Keratinocyte (primary cell): ENCODE measurements around the gene CNIH1. TPM values are rescaled to one million over a fixed set of nuclear protein-coding genes. Genes with fewer than 3 reads are reported as not detected.

Source experiments
- DNase-seq: peaks from one replicate; pipeline ENCODE4 v3.0.0-alpha.2; 2011; ENCODE audit warnings: low read depth, missing footprints, low spot score
- FAIRE-seq: peaks from 2 replicates; lab custom pipeline; 2011; peaks lifted over from hg19 to GRCh38; lab: Jason Lieb, UNC
- H2AFZ ChIP-seq: 2 replicates; pipeline ENCODE4 v1.6.0; 2012; ENCODE audit warnings: low read length, control low read depth, inconsistent platforms; ENCODE audit not compliant: control insufficient read depth
- H3K27ac ChIP-seq: 2 replicates; pipeline ENCODE4 v1.5.1; 2011; ENCODE audit warnings: low read length; ENCODE audit not compliant: control insufficient read depth, insufficient read depth
- H3K27me3 ChIP-seq: 3 replicates; pipeline ENCODE4 v1.6.0; 2011; ENCODE audit warnings: low read length; ENCODE audit not compliant: control insufficient read depth, insufficient read depth; ENCODE audit errors: extremely low read depth
- H3K36me3 ChIP-seq, 2 experiments: 2 replicates in 1 of 2; 3 replicates in 1 of 2; pipeline ENCODE4 v1.5.1; 2011; ENCODE audit warnings: low read length in 2 of 2, mild to moderate bottlenecking in 1 of 2; ENCODE audit not compliant: control insufficient read depth in 2 of 2, insufficient read depth in 2 of 2; ENCODE audit errors: extremely low read depth in 1 of 2
- H3K4me1 ChIP-seq: 3 replicates; pipeline ENCODE4 v1.5.1; 2011; ENCODE audit warnings: low read length; ENCODE audit not compliant: control insufficient read depth, insufficient read depth; ENCODE audit errors: extremely low read depth
- H3K4me2 ChIP-seq: 3 replicates; pipeline ENCODE4 v1.6.0; 2011; ENCODE audit warnings: low read depth, low read length; ENCODE audit not compliant: control insufficient read depth, insufficient read depth; ENCODE audit errors: extremely low read depth
- H3K4me3 ChIP-seq, 3 experiments: fragments of 200-600 bp in 1 of 3; sonication (generic) in 1 of 3; 2 replicates in 2 of 3; 3 replicates in 1 of 3; pipeline ENCODE4 v1.5.1; 2011 to 2016; ENCODE audit warnings: low read length in 3 of 3, mild to moderate bottlenecking in 3 of 3, control low read depth in 2 of 3, inconsistent platforms in 1 of 3, low read depth in 1 of 3, mixed read lengths in 1 of 3, mixed run types in 1 of 3, moderate library complexity in 1 of 3; ENCODE audit not compliant: control insufficient read depth in 2 of 3, insufficient read depth in 2 of 3; ENCODE audit errors: extremely low read depth in 1 of 3
- H3K79me2 ChIP-seq: 2 replicates; pipeline ENCODE4 v1.6.0; 2012; ENCODE audit warnings: low read length; ENCODE audit not compliant: control insufficient read depth, insufficient read depth
- H3K9ac ChIP-seq: 3 replicates; pipeline ENCODE4 v1.6.0; 2011; ENCODE audit warnings: low read length; ENCODE audit not compliant: control insufficient read depth, insufficient read depth; ENCODE audit errors: extremely low read depth
- H3K9me1 ChIP-seq: 3 replicates; pipeline ENCODE4 v1.6.0; 2011; ENCODE audit warnings: low read length; ENCODE audit not compliant: control insufficient read depth, insufficient read depth; ENCODE audit errors: extremely low read depth
- H3K9me3 ChIP-seq: 2 replicates; pipeline ENCODE4 v1.5.1; 2012; ENCODE audit warnings: low read depth, low read length; ENCODE audit not compliant: control insufficient read depth
- H4K20me1 ChIP-seq: 3 replicates; pipeline ENCODE4 v1.6.0; 2011; ENCODE audit warnings: low read length; ENCODE audit not compliant: control insufficient read depth, insufficient read depth; ENCODE audit errors: extremely low read depth
- EZH2 ChIP-seq: IDR thresholded peaks from one replicate; pipeline ENCODE4 v1.6.1; 2012; ENCODE audit warnings: inconsistent platforms, mild to moderate bottlenecking, low read length, moderate library complexity
- dilution Hi-C: fragments of 300-500 bp; cut with MboI; formaldehyde crosslinking; loops from one replicate; pipeline ENCODE4 v1.7.0; 2020; ENCODE audit warnings: low sequenced_read_pairs; ENCODE audit not compliant: extremely low pct_ligation_motif_present
- polyA plus RNA-seq, 5 experiments: library from polyadenylated mRNA; depleted of rRNA in 3 of 5; stranded (reverse) in 3 of 5; stranded (forward) in 1 of 5; unstranded in 1 of 5; fragments of >200 nt; gene quantifications; 1 replicate in 1 of 5; 2 replicates in 3 of 5; 3 replicates in 1 of 5; pipeline versions ENCODE4 v1.2.1 to v1.2.3, GENCODE V29; 2011 to 2012; ENCODE audit warnings: missing spikeins in 2 of 5, low read depth in 1 of 5, low replicate concordance in 1 of 5
- TF ChIP-seq, protein P1 (sequence below), 3 experiments: IDR thresholded peaks in 1 of 3; conservative IDR thresholded peaks in 1 of 3; optimal IDR thresholded peaks in 1 of 3; 2 replicates in 2 of 3; 3 replicates in 1 of 3; pipeline versions ENCODE3 to v1.5.1; 2011; ENCODE audit warnings: low read length in 3 of 3, mild to moderate bottlenecking in 3 of 3, moderate library complexity in 2 of 3, control low read depth in 1 of 3, inconsistent platforms in 1 of 3; ENCODE audit not compliant: insufficient read depth in 2 of 3; ENCODE audit errors: extremely low read depth in 1 of 3

CNIH1 gene
- polyA plus RNA-seq, 1 donor (not counting 4 experiments of a cell fraction or from before 2014, with no cell fraction given), result 322 TPM

DNA sequence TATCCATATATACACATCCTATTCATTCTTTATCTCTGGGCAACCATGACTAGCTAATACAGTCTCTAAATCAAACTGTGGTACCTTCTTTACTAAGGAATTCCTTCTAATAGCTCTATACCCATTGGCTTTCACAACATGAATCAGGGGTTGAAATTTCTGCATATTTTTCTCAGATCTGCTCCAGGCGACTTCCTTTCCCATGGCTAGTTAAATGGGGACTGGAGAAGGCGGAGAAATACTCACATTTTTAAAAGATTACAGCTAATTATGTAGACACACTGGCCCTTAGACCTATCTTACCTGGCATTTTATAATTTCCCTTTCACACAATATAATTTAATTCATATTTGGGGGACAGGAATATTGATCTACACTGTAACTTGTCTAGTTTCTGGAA, 45.5 kb downstream of the CNIH1 start:
- Histone ChIP-seq H3K9me3 (no peaks in the 10 kb centered on the region), H3K4me3 (no peak overlapping the region), H3K9ac (no peak overlapping the region), H3K4me1 (peaks cover 15% of the 10 kb centered on the region), H2AFZ (no peak overlapping the region), H3K79me2 (peaks cover 3% of the 10 kb centered on the region), H3K27me3 (no peaks in the 10 kb centered on the region), H3K4me2 (no peak overlapping the region), H3K27ac (no peak overlapping the region), H4K20me1 (no peaks in the 10 kb centered on the region), H3K36me3 (no peaks in the 10 kb centered on the region), H3K9me1 (peaks cover 2% of the 10 kb centered on the region)
- DNase-seq (no peak), FAIRE-seq (no peak)
- dilution Hi-C loops, result no loop called here
- TF ChIP-seq, protein P1, sequence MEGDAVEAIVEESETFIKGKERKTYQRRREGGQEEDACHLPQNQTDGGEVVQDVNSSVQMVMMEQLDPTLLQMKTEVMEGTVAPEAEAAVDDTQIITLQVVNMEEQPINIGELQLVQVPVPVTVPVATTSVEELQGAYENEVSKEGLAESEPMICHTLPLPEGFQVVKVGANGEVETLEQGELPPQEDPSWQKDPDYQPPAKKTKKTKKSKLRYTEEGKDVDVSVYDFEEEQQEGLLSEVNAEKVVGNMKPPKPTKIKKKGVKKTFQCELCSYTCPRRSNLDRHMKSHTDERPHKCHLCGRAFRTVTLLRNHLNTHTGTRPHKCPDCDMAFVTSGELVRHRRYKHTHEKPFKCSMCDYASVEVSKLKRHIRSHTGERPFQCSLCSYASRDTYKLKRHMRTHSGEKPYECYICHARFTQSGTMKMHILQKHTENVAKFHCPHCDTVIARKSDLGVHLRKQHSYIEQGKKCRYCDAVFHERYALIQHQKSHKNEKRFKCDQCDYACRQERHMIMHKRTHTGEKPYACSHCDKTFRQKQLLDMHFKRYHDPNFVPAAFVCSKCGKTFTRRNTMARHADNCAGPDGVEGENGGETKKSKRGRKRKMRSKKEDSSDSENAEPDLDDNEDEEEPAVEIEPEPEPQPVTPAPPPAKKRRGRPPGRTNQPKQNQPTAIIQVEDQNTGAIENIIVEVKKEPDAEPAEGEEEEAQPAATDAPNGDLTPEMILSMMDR (optimal IDR thresholded peaks at IDR 0.05 in 1 of 3, IDR thresholded peaks at IDR 0.05 in 1 of 3, conservative IDR thresholded peaks at IDR 0.05 in 1 of 3; ENCODE audit: extremely low read depth in 1 of 3, insufficient read depth in 2 of 3, low read length in 3 of 3), result no peak
- TF ChIP-seq EZH2, result no peak

DNA sequence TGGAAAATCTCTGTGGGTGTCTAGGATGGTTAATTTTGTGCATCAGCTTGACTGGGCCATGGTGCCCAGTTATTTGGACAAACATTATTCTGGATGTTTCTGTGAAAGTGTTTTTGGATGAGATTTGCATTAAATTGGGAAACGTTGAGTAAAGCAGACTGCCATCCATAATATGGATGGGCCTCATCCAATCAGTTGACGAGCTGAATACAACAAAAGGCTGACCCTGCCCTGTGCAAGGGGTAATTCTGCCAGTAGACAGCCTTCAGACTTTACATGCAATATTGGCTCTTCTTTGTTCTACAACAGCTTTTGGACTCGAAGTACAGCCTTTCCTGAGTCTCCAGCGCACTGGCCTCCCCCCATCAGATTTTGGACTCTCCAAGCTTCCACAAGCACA, 45.9 kb downstream of the CNIH1 start:
- dilution Hi-C loops, result no loop called here
- TF ChIP-seq, protein P1 (optimal IDR thresholded peaks at IDR 0.05 in 1 of 3, IDR thresholded peaks at IDR 0.05 in 1 of 3, conservative IDR thresholded peaks at IDR 0.05 in 1 of 3; ENCODE audit: extremely low read depth in 1 of 3, insufficient read depth in 2 of 3, low read length in 3 of 3), result no peak
- no peak for TF ChIP-seq EZH2
- no peak overlapping the region for H3K4me2 ChIP-seq
- peaks cover 15% of the 10 kb centered on the region for H3K4me1 ChIP-seq
- peaks cover 3% of the 10 kb centered on the region for H3K79me2 ChIP-seq
- H3K9ac ChIP-seq, result no peak overlapping the region
- no peak overlapping the region for H2AFZ ChIP-seq
- no peak for FAIRE-seq
- H3K9me3 ChIP-seq, result no peaks in the 10 kb centered on the region
- no peak overlapping the region for H3K27ac ChIP-seq
- H3K27me3 ChIP-seq, result no peaks in the 10 kb centered on the region
- no peaks in the 10 kb centered on the region for H3K36me3 ChIP-seq
- DNase-seq, result no peak
- H4K20me1 ChIP-seq, result no peaks in the 10 kb centered on the region
- no peak overlapping the region for H3K4me3 ChIP-seq
- peaks cover 2% of the 10 kb centered on the region for H3K9me1 ChIP-seq
